Panc1 (cell line): ENCODE results near the gene PPP3R2. TPM values are rescaled to one million over a fixed set of nuclear protein-coding genes. Genes with fewer than 3 reads are reported as not detected.

Source experiments
- ATAC-seq: fragments of 200-7000 bp; cut with Tn5 transposase; 2 replicates; pipeline ENCODE4 v1.9.1; 2020; ENCODE audit warnings: mild to moderate bottlenecking, moderate library complexity
- BruUV-seq: library from RNA; stranded (reverse); fragments of 400-500 nt; replicated peaks from 2 replicates; lab custom pipeline; 2021; lab: Mats Ljungman, UMichigan
- CTCF ChIA-PET: fragments of 300-600 bp; sonication (Branson Sonifier 250); formaldehyde crosslinking; loops from one replicate; lab custom pipeline; 2022; ENCODE audit warnings: antibody characterized with exemption; lab: Charles Lee
- POLR2A ChIA-PET: fragments of 300-600 bp; sonication (Branson Sonifier 250); formaldehyde crosslinking; loops from one replicate; lab custom pipeline; 2022; ENCODE audit warnings: antibody characterized with exemption; lab: Charles Lee
- DNase-seq: peaks from one replicate; pipeline ENCODE4 v3.0.0-alpha.2; 2010; ENCODE audit warnings: low read depth, low spot score
- H3K27ac ChIP-seq: 2 replicates; pipeline ENCODE4 v1.5.1; 2011; ENCODE audit warnings: mild to moderate bottlenecking, low read length, inconsistent platforms
- H3K27me3 ChIP-seq: fragments of 200-500 bp; sonication (Bioruptor generic); 2 replicates; pipeline ENCODE4 v1.6.0; 2014; ENCODE audit warnings: low read length, inconsistent platforms; ENCODE audit not compliant: control insufficient read depth, insufficient read depth
- H3K36me3 ChIP-seq: fragments of 200-500 bp; sonication (Bioruptor generic); 2 replicates; pipeline ENCODE4 v1.5.1; 2014; ENCODE audit warnings: inconsistent platforms, mild to moderate bottlenecking, low read length, moderate library complexity; ENCODE audit not compliant: control insufficient read depth, insufficient read depth
- H3K4me1 ChIP-seq: 2 replicates; pipeline ENCODE4 v1.5.1; 2011; ENCODE audit warnings: inconsistent platforms, mild to moderate bottlenecking, low read length, moderate library complexity; ENCODE audit not compliant: control insufficient read depth, insufficient read depth
- H3K4me3 ChIP-seq, 2 experiments: 2 replicates each; pipeline ENCODE4 v1.5.1; 2011 to 2012; ENCODE audit warnings: low read depth in 2 of 2, low read length in 2 of 2, mild to moderate bottlenecking in 2 of 2, inconsistent platforms in 1 of 2, moderate library complexity in 1 of 2
- H3K9me3 ChIP-seq: fragments of 200-500 bp; sonication (Bioruptor generic); 2 replicates; pipeline ENCODE4 v1.5.1; 2014; ENCODE audit warnings: low read depth, mild to moderate bottlenecking, inconsistent platforms, low read length, moderate library complexity; ENCODE audit not compliant: control insufficient read depth, insufficient read depth
- POLR2AphosphoS5 ChIP-seq: IDR thresholded peaks from 2 replicates; pipeline ENCODE4 v1.6.1; 2012; ENCODE audit warnings: mild to moderate bottlenecking, low read depth, low read length, moderate library complexity
- SIN3A ChIP-seq: IDR thresholded peaks from 2 replicates; pipeline ENCODE4 v1.6.1; 2012; ENCODE audit warnings: low read depth, mild to moderate bottlenecking, low read length, moderate library complexity, borderline replicate concordance; ENCODE audit not compliant: insufficient read depth
- TCF7L2 ChIP-seq: IDR thresholded peaks from 2 replicates; pipeline ENCODE4 v1.6.1; 2011; ENCODE audit warnings: mild to moderate bottlenecking, low read depth, low read length, inconsistent platforms
- in situ Hi-C: cut with HindIII; loops from 2 replicates; pipeline ENCODE4 v1.10.0; 2016; ENCODE audit warnings: low sequenced_read_pairs, low pct_unique_long_range_greater_than_20kb
- intact Hi-C: fragments of 100-400 bp; cut with micrococcal nuclease; formaldehyde crosslinking; loops from one replicate; pipeline ENCODE4 v1.10.0; 2022; ENCODE audit not compliant: unreplicated experiment
- total RNA-seq: library from RNA; stranded (reverse); gene quantifications from one replicate; pipeline ENCODE4 v1.2.1, GENCODE V29; 2021; ENCODE audit not compliant: unreplicated experiment
- TF ChIP-seq, protein P1 (sequence below): fragments of 450-650 bp; IDR thresholded peaks from 2 replicates; pipeline ENCODE4 v1.5.1; 2017; ENCODE audit warnings: mild to moderate bottlenecking
- TF ChIP-seq, protein P2 (sequence below), 2 experiments: IDR thresholded peaks; 2 replicates each; pipeline ENCODE4 v1.6.1; 2011 to 2012; ENCODE audit warnings: low read depth in 2 of 2, control low read depth in 1 of 2, low read length in 1 of 2, mild to moderate bottlenecking in 1 of 2, moderate library complexity in 1 of 2; ENCODE audit not compliant: insufficient read depth in 1 of 2

The PPP3R2 gene
- total RNA-seq, 1 experiment from 2014 or later = not detected

DNA sequence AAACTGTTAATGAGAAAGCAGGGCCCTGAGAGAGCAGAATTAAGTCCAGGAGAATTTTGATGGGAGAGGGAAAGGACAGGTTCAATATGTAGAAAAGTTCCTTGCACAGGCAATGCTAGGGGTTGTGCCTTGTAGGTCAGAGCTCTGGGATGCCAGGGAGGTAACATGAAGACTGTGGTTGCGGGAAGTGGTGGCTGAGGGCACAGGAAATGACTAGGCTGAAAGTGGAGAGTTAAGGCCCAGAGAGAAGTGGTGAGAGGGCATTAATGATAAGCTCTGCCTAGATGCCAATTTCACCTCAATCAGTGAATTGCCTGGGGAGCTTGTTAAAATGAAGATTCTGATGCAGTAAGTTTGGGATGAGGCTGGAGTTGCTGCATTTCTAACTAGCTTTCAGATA lies 31.5 kb upstream of the PPP3R2 start:
- DNase-seq = no peak
- TF ChIP-seq POLR2AphosphoS5 (no peak), TCF7L2 (no peak), SIN3A (no peak)
- TF ChIP-seq, protein P1, sequence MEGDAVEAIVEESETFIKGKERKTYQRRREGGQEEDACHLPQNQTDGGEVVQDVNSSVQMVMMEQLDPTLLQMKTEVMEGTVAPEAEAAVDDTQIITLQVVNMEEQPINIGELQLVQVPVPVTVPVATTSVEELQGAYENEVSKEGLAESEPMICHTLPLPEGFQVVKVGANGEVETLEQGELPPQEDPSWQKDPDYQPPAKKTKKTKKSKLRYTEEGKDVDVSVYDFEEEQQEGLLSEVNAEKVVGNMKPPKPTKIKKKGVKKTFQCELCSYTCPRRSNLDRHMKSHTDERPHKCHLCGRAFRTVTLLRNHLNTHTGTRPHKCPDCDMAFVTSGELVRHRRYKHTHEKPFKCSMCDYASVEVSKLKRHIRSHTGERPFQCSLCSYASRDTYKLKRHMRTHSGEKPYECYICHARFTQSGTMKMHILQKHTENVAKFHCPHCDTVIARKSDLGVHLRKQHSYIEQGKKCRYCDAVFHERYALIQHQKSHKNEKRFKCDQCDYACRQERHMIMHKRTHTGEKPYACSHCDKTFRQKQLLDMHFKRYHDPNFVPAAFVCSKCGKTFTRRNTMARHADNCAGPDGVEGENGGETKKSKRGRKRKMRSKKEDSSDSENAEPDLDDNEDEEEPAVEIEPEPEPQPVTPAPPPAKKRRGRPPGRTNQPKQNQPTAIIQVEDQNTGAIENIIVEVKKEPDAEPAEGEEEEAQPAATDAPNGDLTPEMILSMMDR = no peak
- TF ChIP-seq, protein P2, sequence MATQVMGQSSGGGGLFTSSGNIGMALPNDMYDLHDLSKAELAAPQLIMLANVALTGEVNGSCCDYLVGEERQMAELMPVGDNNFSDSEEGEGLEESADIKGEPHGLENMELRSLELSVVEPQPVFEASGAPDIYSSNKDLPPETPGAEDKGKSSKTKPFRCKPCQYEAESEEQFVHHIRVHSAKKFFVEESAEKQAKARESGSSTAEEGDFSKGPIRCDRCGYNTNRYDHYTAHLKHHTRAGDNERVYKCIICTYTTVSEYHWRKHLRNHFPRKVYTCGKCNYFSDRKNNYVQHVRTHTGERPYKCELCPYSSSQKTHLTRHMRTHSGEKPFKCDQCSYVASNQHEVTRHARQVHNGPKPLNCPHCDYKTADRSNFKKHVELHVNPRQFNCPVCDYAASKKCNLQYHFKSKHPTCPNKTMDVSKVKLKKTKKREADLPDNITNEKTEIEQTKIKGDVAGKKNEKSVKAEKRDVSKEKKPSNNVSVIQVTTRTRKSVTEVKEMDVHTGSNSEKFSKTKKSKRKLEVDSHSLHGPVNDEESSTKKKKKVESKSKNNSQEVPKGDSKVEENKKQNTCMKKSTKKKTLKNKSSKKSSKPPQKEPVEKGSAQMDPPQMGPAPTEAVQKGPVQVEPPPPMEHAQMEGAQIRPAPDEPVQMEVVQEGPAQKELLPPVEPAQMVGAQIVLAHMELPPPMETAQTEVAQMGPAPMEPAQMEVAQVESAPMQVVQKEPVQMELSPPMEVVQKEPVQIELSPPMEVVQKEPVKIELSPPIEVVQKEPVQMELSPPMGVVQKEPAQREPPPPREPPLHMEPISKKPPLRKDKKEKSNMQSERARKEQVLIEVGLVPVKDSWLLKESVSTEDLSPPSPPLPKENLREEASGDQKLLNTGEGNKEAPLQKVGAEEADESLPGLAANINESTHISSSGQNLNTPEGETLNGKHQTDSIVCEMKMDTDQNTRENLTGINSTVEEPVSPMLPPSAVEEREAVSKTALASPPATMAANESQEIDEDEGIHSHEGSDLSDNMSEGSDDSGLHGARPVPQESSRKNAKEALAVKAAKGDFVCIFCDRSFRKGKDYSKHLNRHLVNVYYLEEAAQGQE (IDR thresholded peaks at IDR 0.05; ENCODE audit: insufficient read depth in 1 of 2, low read depth in 2 of 2, low read length in 1 of 2) = no peak
- Histone ChIP-seq H3K36me3 (no peaks in the 10 kb centered on the region), H3K27me3 (no peaks in the 10 kb centered on the region), H3K27ac (no peak overlapping the region), H3K9me3 (no peaks in the 10 kb centered on the region), H3K4me1 (no peaks in the 10 kb centered on the region), H3K4me3 (no peak overlapping the region)
- no TSS peak for BruUV-seq
- ChIA-PET CTCF (no interaction called here), POLR2A (no interaction called here)
- no peak for ATAC-seq
- in situ Hi-C loops (no loop called here), intact Hi-C loops (no loop called here)

DNA sequence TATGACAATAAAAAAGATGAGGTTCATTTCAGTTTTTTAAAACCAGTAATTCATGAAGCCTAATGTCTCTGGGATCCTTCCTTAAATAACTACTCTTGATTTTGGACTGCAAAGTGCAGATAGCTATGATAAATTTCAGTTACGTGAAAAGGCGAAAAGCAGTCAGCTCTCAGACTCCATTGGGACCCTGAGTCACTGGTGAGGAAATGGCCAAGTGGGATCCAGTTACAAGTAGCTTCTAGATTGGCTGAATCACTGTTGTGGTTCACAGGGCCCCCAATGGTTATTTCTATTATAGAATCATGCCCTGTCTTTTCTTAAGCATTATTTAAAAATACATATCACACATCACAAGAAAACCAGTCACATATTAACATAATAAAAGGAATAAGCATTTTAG lies 31.1 kb upstream of the PPP3R2 start:
- POLR2A ChIA-PET = no interaction called here
- no peaks in the 10 kb centered on the region for H3K36me3 ChIP-seq
- BruUV-seq = no TSS peak
- intact Hi-C loops (no loop called here), in situ Hi-C loops (no loop called here)
- TF ChIP-seq TCF7L2 = no peak
- TF ChIP-seq, protein P2 (IDR thresholded peaks at IDR 0.05; ENCODE audit: insufficient read depth in 1 of 2, low read depth in 2 of 2, low read length in 1 of 2) = no peak
- TF ChIP-seq POLR2AphosphoS5 = no peak
- TF ChIP-seq, protein P1 = no peak
- no peak for TF ChIP-seq SIN3A
- H3K27ac ChIP-seq = no peak overlapping the region
- CTCF ChIA-PET = no interaction called here
- no peak overlapping the region for H3K4me3 ChIP-seq
- DNase-seq (no peak), ATAC-seq (no peak)
- no peaks in the 10 kb centered on the region for H3K9me3 ChIP-seq
- no peaks in the 10 kb centered on the region for H3K27me3 ChIP-seq
- no peaks in the 10 kb centered on the region for H3K4me1 ChIP-seq
